Right atrium auricular region (tissue), 2 donors: Measurements from ENCODE around the gene CSMD2. TPM values are rescaled to one million over a fixed set of nuclear protein-coding genes. Genes with fewer than 3 reads are reported as not detected.

Experiments
- DNase-seq: peaks from one replicate; pipeline ENCODE4 v3.0.0-alpha.2; 2019; ENCODE audit warnings: low spot score
- H3K27ac ChIP-seq, 2 donors: fragments of 200-600 bp; sonication (generic); 1 replicate in 1 of 2; 2 replicates in 1 of 2; pipeline ENCODE4 v1.5.1; 2016 to 2019
- H3K27me3 ChIP-seq, 2 donors: fragments of 200-600 bp; sonication (generic); one replicate each; pipeline versions ENCODE4 v1.5.1 to v1.6.0; 2017 to 2019
- H3K36me3 ChIP-seq: fragments of 200-600 bp; sonication (generic); one replicate; pipeline ENCODE4 v1.5.1; 2016
- H3K4me1 ChIP-seq, 2 donors: fragments of 200-600 bp; sonication (generic); one replicate each; pipeline versions ENCODE4 v1.5.1 to v1.6.0; 2017 to 2019
- H3K4me3 ChIP-seq, 2 donors: fragments of 200-600 bp; sonication (generic); 1 replicate in 1 of 2; 2 replicates in 1 of 2; pipeline ENCODE4 v1.5.1; 2017 to 2019; ENCODE audit warnings: mild to moderate bottlenecking in 1 of 2, moderate library complexity in 1 of 2
- H3K9me3 ChIP-seq, 2 donors: fragments of 200-600 bp; sonication (generic); one replicate each; pipeline ENCODE4 v1.5.1; 2019
- total RNA-seq, 2 donors: library from RNA; depleted of rRNA; stranded (reverse); fragments of >200 nt; gene quantifications; one replicate each; pipeline ENCODE4 v1.1.0, GENCODE V29; 2016
- TF ChIP-seq, protein P1 (sequence below), 2 donors: fragments of 200-600 bp; sonication (generic); IDR thresholded peaks; one replicate each; pipeline ENCODE4 v1.5.1; 2019; ENCODE audit warnings: antibody characterized with exemption in 2 of 2

Gene CSMD2
- total RNA-seq, 2 donors from 2014 or later = 0.39 to 0.44 TPM

- Histone ChIP-seq H3K4me1 (peaks cover 0 to 19% of the 10 kb centered on the region in 2 donors), H3K27me3 (no peaks in the 10 kb centered on the region), H3K9me3 (no peaks in the 10 kb centered on the region), H3K4me3 (no peak overlapping the region), H3K27ac (peak overlapping the region; percentile 5 to 23), H3K36me3 (no peaks in the 10 kb centered on the region)
- peak; percentile 26 for DNase-seq
- TF ChIP-seq, protein P1, sequence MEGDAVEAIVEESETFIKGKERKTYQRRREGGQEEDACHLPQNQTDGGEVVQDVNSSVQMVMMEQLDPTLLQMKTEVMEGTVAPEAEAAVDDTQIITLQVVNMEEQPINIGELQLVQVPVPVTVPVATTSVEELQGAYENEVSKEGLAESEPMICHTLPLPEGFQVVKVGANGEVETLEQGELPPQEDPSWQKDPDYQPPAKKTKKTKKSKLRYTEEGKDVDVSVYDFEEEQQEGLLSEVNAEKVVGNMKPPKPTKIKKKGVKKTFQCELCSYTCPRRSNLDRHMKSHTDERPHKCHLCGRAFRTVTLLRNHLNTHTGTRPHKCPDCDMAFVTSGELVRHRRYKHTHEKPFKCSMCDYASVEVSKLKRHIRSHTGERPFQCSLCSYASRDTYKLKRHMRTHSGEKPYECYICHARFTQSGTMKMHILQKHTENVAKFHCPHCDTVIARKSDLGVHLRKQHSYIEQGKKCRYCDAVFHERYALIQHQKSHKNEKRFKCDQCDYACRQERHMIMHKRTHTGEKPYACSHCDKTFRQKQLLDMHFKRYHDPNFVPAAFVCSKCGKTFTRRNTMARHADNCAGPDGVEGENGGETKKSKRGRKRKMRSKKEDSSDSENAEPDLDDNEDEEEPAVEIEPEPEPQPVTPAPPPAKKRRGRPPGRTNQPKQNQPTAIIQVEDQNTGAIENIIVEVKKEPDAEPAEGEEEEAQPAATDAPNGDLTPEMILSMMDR (IDR thresholded peaks at IDR 0.05) = no peak
Measured at GRCh38 chr1:33898406-33898805, 266.6 kb downstream of the CSMD2 start.

DNA sequence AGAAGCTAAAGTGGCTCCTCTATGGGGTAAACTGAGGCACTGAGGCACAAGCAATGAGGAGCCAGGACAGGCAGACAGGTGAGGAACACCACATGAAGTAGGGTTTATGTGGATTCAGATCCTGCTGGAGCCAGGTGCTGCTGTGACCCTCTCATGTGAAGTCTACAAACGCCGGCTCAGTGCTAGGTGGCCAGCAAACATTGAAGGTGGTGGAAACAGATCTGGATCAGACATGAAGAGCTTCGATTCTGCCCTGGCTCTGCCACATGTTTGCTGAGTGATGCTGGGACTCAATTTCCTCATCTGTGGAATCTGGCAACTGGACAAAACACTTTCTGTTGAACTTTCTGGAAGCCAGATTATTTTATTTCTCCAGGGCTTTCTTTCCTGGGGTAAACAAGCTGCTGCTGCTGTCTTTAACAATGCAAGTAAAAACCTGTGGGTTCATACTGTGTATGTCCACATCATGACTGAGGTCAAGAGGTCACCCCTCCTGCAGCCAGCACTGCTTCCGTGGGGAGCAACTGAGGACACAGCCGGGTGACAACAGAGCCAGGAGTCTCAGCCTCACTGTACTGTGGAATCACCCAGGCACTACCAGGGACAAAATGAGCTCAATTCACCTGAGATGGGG is 267.8 kb downstream of the CSMD2 start:
- Histone ChIP-seq H3K9me3 (no peaks in the 10 kb centered on the region), H3K4me3 (no peak overlapping the region), H3K27me3 (no peaks in the 10 kb centered on the region), H3K36me3 (no peaks in the 10 kb centered on the region), H3K27ac (no peak overlapping the region), H3K4me1 (peaks cover 0 to 13% of the 10 kb centered on the region in 2 donors)
- TF ChIP-seq, protein P1 (IDR thresholded peaks at IDR 0.05) = no peak
- peak; percentile 57 for DNase-seq

DNA sequence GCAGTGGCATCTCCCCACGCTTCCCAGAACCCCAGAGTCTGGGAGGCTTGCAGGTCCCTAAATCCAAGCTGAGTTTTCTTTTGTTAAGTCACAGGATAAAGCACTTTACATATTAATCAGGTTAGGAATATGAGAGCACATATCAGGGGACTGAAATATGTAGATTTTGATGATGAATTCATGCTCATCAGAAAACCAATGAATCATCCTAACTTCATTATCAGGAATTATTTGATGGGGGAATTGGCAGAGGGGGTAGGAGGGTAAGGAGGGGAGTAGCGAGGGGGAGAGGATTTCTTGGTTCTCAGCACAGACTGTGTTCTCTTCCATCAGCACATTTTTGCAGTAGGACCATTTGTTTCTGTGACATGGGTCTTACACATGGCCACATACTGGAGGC is 269.1 kb downstream of the CSMD2 start:
- Histone ChIP-seq H3K27ac (no peak overlapping the region), H3K4me3 (no peak overlapping the region), H3K27me3 (no peaks in the 10 kb centered on the region), H3K4me1 (peaks cover 0 to 13% of the 10 kb centered on the region in 2 donors), H3K36me3 (no peaks in the 10 kb centered on the region), H3K9me3 (no peaks in the 10 kb centered on the region)
- TF ChIP-seq, protein P1 (IDR thresholded peaks at IDR 0.05) = no peak
- no peak for DNase-seq

DNA sequence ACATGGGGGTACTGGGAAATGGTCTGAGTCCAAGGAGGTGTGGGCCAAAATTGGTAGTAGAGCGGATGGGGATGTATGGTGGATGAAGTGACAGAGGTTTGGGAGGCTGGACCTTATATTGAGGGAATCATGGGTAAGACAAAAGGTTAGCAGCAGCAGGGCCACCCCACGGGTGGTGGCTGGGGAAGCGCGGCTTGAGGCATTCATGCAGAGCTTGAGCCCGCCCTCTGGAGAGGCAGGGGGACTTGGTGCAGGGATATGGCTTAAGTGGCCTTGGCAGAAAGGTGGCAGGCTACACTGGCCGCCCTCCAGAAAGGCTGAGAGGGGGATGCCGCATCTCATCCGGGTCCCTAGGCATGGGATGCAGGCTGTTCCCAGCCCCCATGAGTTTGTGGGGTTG is 269.6 kb downstream of the CSMD2 start:
- peak; percentile 36 for DNase-seq
- TF ChIP-seq, protein P1 (IDR thresholded peaks at IDR 0.05) = no peak

DNA sequence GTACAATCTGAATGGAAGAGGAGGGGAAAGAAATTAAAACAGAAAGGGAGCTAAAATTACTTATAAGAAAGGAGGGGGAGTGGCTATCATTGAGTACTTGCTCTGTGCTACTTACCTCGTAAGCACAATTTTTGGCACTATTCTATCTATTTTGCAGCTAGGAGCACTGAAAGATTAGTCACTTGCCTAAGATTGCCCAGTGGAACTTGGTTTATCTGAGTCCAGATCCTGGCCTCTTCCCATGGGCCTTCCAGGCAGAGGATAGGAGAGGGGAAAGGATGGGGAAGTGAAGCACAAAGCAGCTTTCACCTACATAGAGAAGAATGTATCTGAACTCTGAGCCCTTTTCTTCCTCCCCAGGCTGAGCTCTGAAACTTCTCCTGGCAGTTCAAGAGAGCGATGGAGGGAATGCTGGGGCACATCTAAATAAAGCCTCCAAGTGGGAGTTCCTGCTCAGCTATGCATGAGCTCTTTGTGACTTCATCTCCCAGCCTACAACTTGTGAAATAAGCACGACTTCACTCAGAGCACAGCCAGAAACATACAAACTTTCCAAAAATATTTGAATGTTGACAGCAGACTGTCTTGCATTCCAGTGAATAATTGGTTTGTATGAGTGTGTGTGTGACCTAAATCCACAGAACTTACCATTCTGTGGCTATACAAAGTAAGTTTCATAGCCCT is 271.7 kb downstream of the CSMD2 start:
- DNase-seq = peak; percentile 59
- TF ChIP-seq, protein P1 (IDR thresholded peaks at IDR 0.05) = no peak
- Histone ChIP-seq H3K9me3 (no peaks in the 10 kb centered on the region), H3K27ac (peak overlapping the region; percentile 62 to 72), H3K4me3 (no peak overlapping the region), H3K4me1 (peaks cover 0 to 8% of the 10 kb centered on the region in 2 donors), H3K27me3 (no peaks in the 10 kb centered on the region), H3K36me3 (no peaks in the 10 kb centered on the region)

More for the DNA sequence above, 269.6 kb downstream of the CSMD2 start:
- Histone ChIP-seq H3K4me1 (peaks cover 0 to 13% of the 10 kb centered on the region in 2 donors), H3K9me3 (no peaks in the 10 kb centered on the region), H3K36me3 (no peaks in the 10 kb centered on the region), H3K27me3 (no peaks in the 10 kb centered on the region), H3K4me3 (no peak overlapping the region), H3K27ac (no peak overlapping the region)
